ENCODE measurements around the gene TXNL4A.

DNA sequence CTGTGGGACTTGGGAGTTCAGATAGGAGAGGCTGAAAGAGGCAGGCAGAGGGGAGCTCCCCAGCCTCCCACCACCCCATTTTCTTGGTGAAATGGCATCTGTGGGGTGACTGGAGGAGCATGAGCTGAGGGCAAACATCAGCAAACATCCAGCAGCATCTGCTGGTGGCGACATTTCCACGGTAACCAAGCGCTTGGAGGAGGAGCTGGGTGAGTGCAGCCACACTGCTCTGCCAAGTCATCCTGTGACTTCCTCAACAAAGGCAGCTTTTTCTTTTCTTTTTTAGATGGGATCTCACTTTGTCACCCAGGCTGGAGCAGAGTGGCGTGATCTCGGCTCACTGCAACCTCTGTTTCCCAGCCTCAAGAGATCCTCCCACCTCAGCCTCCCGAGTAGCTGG is 5.6 kb downstream of the TXNL4A start:
- TF ChIP-seq, protein P1, sequence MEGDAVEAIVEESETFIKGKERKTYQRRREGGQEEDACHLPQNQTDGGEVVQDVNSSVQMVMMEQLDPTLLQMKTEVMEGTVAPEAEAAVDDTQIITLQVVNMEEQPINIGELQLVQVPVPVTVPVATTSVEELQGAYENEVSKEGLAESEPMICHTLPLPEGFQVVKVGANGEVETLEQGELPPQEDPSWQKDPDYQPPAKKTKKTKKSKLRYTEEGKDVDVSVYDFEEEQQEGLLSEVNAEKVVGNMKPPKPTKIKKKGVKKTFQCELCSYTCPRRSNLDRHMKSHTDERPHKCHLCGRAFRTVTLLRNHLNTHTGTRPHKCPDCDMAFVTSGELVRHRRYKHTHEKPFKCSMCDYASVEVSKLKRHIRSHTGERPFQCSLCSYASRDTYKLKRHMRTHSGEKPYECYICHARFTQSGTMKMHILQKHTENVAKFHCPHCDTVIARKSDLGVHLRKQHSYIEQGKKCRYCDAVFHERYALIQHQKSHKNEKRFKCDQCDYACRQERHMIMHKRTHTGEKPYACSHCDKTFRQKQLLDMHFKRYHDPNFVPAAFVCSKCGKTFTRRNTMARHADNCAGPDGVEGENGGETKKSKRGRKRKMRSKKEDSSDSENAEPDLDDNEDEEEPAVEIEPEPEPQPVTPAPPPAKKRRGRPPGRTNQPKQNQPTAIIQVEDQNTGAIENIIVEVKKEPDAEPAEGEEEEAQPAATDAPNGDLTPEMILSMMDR (IDR thresholded peaks at IDR 0.05), result no peak
- TF ChIP-seq EZH2 (IDR thresholded peaks at IDR 0.05; ENCODE audit: borderline replicate concordance, insufficient read depth, low read depth, low read length, poor library complexity, severe bottlenecking), result no peak

Measured in B cell (primary cell).